HCEC 1CT (cell line): ENCODE results near the gene ARHGDIA.
A peak's percentile ranks its signal among the peaks of the same experiment; 100 is the strongest.

Source experiments
- DNase-seq: peaks from one replicate; pipeline ENCODE4 v3.0.0-alpha.2; 2017

ARHGDIA gene

GRCh38 chr17:81885869-81886548 is 14.9 kb upstream of the ARHGDIA start:
- peak; percentile 38 for DNase-seq

- DNase-seq, result no peak
Measured at GRCh38 chr17:81885454-81885853, 14.3 kb upstream of the ARHGDIA start.

GRCh38 chr17:81884968-81885367 is 13.8 kb upstream of the ARHGDIA start:
- DNase-seq, result no peak

GRCh38 chr17:81884520-81884919 is 13.4 kb upstream of the ARHGDIA start:
- no peak for DNase-seq

- no peak for DNase-seq
Measured at GRCh38 chr17:81879121-81879520, 8.0 kb upstream of the ARHGDIA start.

- peak; percentile 13 for DNase-seq
Measured at GRCh38 chr17:81878294-81878693, 7.2 kb upstream of the ARHGDIA start.

GRCh38 chr17:81877569-81877968 is 6.4 kb upstream of the ARHGDIA start:
- DNase-seq, result no peak

GRCh38 chr17:81871387-81872230 is 472 bp upstream of the ARHGDIA start:
- peak; percentile 83 for DNase-seq

GRCh38 chr17:81870131-81870980 is 781 bp downstream of the ARHGDIA start:
- peak; percentile 52 for DNase-seq

GRCh38 chr17:81869221-81870130 is 1.7 kb downstream of the ARHGDIA start:
- peak; percentile 26 for DNase-seq

GRCh38 chr17:81868674-81869220 is 2.4 kb downstream of the ARHGDIA start:
- DNase-seq, result peak; percentile 85

GRCh38 chr17:81867991-81868673 is 3.0 kb downstream of the ARHGDIA start:
- DNase-seq, result peak; percentile 21

- peak; percentile 66 for DNase-seq
Measured at GRCh38 chr17:81867170-81867990, 3.8 kb downstream of the ARHGDIA start.

GRCh38 chr17:81866440-81867169 is 4.5 kb downstream of the ARHGDIA start:
- DNase-seq, result peak; percentile 19

- no peak for DNase-seq
Measured at GRCh38 chr17:81865733-81866439, 5.3 kb downstream of the ARHGDIA start.

- DNase-seq, result no peak
Measured at GRCh38 chr17:81865358-81865732, 5.8 kb downstream of the ARHGDIA start.

- no peak for DNase-seq
Measured at GRCh38 chr17:81863833-81864768, 7.0 kb downstream of the ARHGDIA start.
